Esophagus (tissue), 2 donors: Measurements from ENCODE around the gene TIAM1. TPM values are rescaled to one million over a fixed set of nuclear protein-coding genes. Genes with fewer than 3 reads are reported as not detected.
A peak's percentile ranks its signal among the peaks of the same experiment; 100 is the strongest.

Experiments used
- H3K27ac ChIP-seq, 2 donors: one replicate each; pipeline ENCODE4 v1.5.1; 2013; ENCODE audit warnings: low read depth in 2 of 2, mild to moderate bottlenecking in 2 of 2, inconsistent platforms in 1 of 2, low read length in 1 of 2, moderate library complexity in 1 of 2
- H3K27me3 ChIP-seq, 2 donors: one replicate each; pipeline ENCODE4 v1.6.1; 2013; ENCODE audit warnings: low read length in 2 of 2, control low read depth in 1 of 2, mild to moderate bottlenecking in 1 of 2; ENCODE audit not compliant: insufficient read depth in 2 of 2, control insufficient read depth in 1 of 2
- H3K36me3 ChIP-seq, 2 donors: one replicate each; pipeline ENCODE4 v1.6.1; 2013; ENCODE audit warnings: low read length in 1 of 2; ENCODE audit not compliant: control insufficient read depth in 2 of 2, insufficient read depth in 2 of 2
- H3K4me1 ChIP-seq, 2 donors: one replicate each; pipeline ENCODE4 v1.6.1; 2013; ENCODE audit warnings: low read length in 1 of 2; ENCODE audit not compliant: control insufficient read depth in 2 of 2, insufficient read depth in 2 of 2
- H3K4me3 ChIP-seq, 2 donors: one replicate each; pipeline ENCODE4 v1.5.1; 2013; ENCODE audit warnings: low read length in 2 of 2, mild to moderate bottlenecking in 2 of 2, low read depth in 1 of 2, moderate library complexity in 1 of 2
- H3K9me3 ChIP-seq, 2 donors: one replicate each; pipeline ENCODE4 v1.6.1; 2013; ENCODE audit warnings: mild to moderate bottlenecking in 2 of 2, low read depth in 1 of 2, low read length in 1 of 2, moderate library complexity in 1 of 2; ENCODE audit not compliant: control insufficient read depth in 2 of 2, insufficient read depth in 1 of 2
- WGBS, 2 donors: extraction: QIAGEN DNeasy Blood & Tissue Kit; methylation state at CpG; one replicate each; pipeline ENCODE4 v1.1.7; 2013; 5-methylcytosine and 5-hydroxymethylcytosine counted together
- polyA plus RNA-seq, 2 donors: library from polyadenylated mRNA; stranded (reverse); fragments of 200-250 nt; gene quantifications; one replicate each; pipeline ENCODE4 v1.2.3, GENCODE V29; 2013
- donor health status: healthy with polysubstance abuse.
- donor health status: Bipolar disorder and iron deficiency.

Gene TIAM1
- polyA plus RNA-seq, 2 donors = 19.5 to 24.3 TPM

GRCh38 chr21:31318971-31319370 is 25.1 kb downstream of the TIAM1 start:
- no peak overlapping the region for H3K27ac ChIP-seq
- WGBS, 2 donors = 89 to 91% methylated on average over 2 of the region's 2 CpGs
- H3K27me3 ChIP-seq = no peaks in the 10 kb centered on the region
- peaks cover 0 to 3% of the 10 kb centered on the region in 2 donors for H3K36me3 ChIP-seq
- H3K9me3 ChIP-seq = no peaks in the 10 kb centered on the region
- no peaks in the 10 kb centered on the region for H3K4me1 ChIP-seq
- H3K4me3 ChIP-seq = no peak overlapping the region

GRCh38 chr21:31317688-31318087 is 26.4 kb downstream of the TIAM1 start:
- Histone ChIP-seq H3K9me3 (no peaks in the 10 kb centered on the region), H3K27me3 (no peaks in the 10 kb centered on the region), H3K27ac (no peak overlapping the region), H3K4me3 (no peak overlapping the region), H3K4me1 (no peaks in the 10 kb centered on the region), H3K36me3 (peaks cover 0 to 2% of the 10 kb centered on the region in 2 donors)
- WGBS, 2 donors = 85 to 92% methylated on average over 1 of the region's 1 CpG

GRCh38 chr21:31316488-31317169 is 27.4 kb downstream of the TIAM1 start:
- Histone ChIP-seq H3K27ac (no peak overlapping the region), H3K9me3 (no peaks in the 10 kb centered on the region), H3K36me3 (no peaks in the 10 kb centered on the region), H3K27me3 (no peaks in the 10 kb centered on the region), H3K4me1 (no peaks in the 10 kb centered on the region), H3K4me3 (no peak overlapping the region)
- 73 to 76% methylated on average over 9 of the region's 9 CpGs for WGBS, 2 donors

- WGBS, 2 donors = 82 to 87% methylated on average over 3 of the region's 3 CpGs
- Histone ChIP-seq H3K27me3 (no peaks in the 10 kb centered on the region), H3K4me1 (no peaks in the 10 kb centered on the region), H3K27ac (no peak overlapping the region), H3K4me3 (no peak overlapping the region), H3K36me3 (no peaks in the 10 kb centered on the region), H3K9me3 (no peaks in the 10 kb centered on the region)
Observed at GRCh38 chr21:31316072-31316471, 28.0 kb downstream of the TIAM1 start.

- no peaks in the 10 kb centered on the region for H3K9me3 ChIP-seq
- no peak overlapping the region for H3K4me3 ChIP-seq
- no peaks in the 10 kb centered on the region for H3K36me3 ChIP-seq
- H3K27me3 ChIP-seq = no peaks in the 10 kb centered on the region
- H3K27ac ChIP-seq = peak overlapping the region; percentile 50 to 57
- H3K4me1 ChIP-seq = peaks cover 0 to 6% of the 10 kb centered on the region in 2 donors
- WGBS, 2 donors = 36% methylated on average over 7 of the region's 7 CpGs
Observed at GRCh38 chr21:31310750-31311149, 33.3 kb downstream of the TIAM1 start.

GRCh38 chr21:31308584-31308983 is 35.5 kb downstream of the TIAM1 start:
- 78 to 79% methylated on average over 7 of the region's 7 CpGs for WGBS, 2 donors
- H3K4me1 ChIP-seq = peaks cover 0 to 6% of the 10 kb centered on the region in 2 donors
- no peak overlapping the region for H3K27ac ChIP-seq

GRCh38 chr21:31305888-31306287 is 38.2 kb downstream of the TIAM1 start:
- H3K4me3 ChIP-seq = no peak overlapping the region
- no peaks in the 10 kb centered on the region for H3K27me3 ChIP-seq
- no peaks in the 10 kb centered on the region for H3K36me3 ChIP-seq
- WGBS, 2 donors = 62 to 84% methylated on average over 4 of the region's 4 CpGs
- no peaks in the 10 kb centered on the region for H3K9me3 ChIP-seq
- H3K27ac ChIP-seq = no peak overlapping the region
- H3K4me1 ChIP-seq = peaks cover 0 to 6% of the 10 kb centered on the region in 2 donors

More at GRCh38 chr21:31308584-31308983, 35.5 kb downstream of the TIAM1 start:
- Histone ChIP-seq H3K4me3 (no peak overlapping the region), H3K9me3 (no peaks in the 10 kb centered on the region), H3K27me3 (no peaks in the 10 kb centered on the region), H3K36me3 (no peaks in the 10 kb centered on the region)

GRCh38 chr21:31299291-31300147 is 44.5 kb downstream of the TIAM1 start:
- Histone ChIP-seq H3K4me3 (no peak overlapping the region), H3K27me3 (no peaks in the 10 kb centered on the region), H3K36me3 (no peaks in the 10 kb centered on the region), H3K27ac (peak overlapping the region; percentile 68 to 80), H3K4me1 (peaks cover 0 to 5% of the 10 kb centered on the region in 2 donors), H3K9me3 (no peaks in the 10 kb centered on the region)
- WGBS, 2 donors = 68% methylated on average over 15 of the region's 15 CpGs

GRCh38 chr21:31298618-31299269 is 45.3 kb downstream of the TIAM1 start:
- Histone ChIP-seq H3K36me3 (no peaks in the 10 kb centered on the region), H3K27ac (peak overlapping the region; percentile 63 to 66), H3K9me3 (no peaks in the 10 kb centered on the region), H3K4me1 (peaks cover 0 to 5% of the 10 kb centered on the region in 2 donors), H3K4me3 (no peak overlapping the region), H3K27me3 (no peaks in the 10 kb centered on the region)
- 48 to 53% methylated on average over 6 of the region's 6 CpGs for WGBS, 2 donors
